Urinary bladder (tissue), 4 donors: ENCODE results near the gene ELF2. TPM values are rescaled to one million over a fixed set of nuclear protein-coding genes. Genes with fewer than 3 reads are reported as not detected.
A peak's percentile ranks its signal among the peaks of the same experiment; 100 is the strongest.
"Not testable (repeated sequence)": the region's sequence is repeated elsewhere in the genome, so short reads cannot be mapped to it uniquely, and the experiment has no call there.

Experiments
- DNase-seq: peaks from one replicate; pipeline ENCODE4 v3.0.0-alpha.2; 2015; ENCODE audit errors: extremely low spot score
- H3K27ac ChIP-seq: one replicate; pipeline ENCODE4 v1.5.1; 2013; ENCODE audit warnings: low read depth, mild to moderate bottlenecking, moderate library complexity
- H3K36me3 ChIP-seq: one replicate; pipeline ENCODE4 v1.6.1; 2013; ENCODE audit warnings: mild to moderate bottlenecking, moderate library complexity; ENCODE audit not compliant: insufficient read depth
- H3K4me1 ChIP-seq: one replicate; pipeline ENCODE4 v1.6.1; 2013; ENCODE audit warnings: mild to moderate bottlenecking, moderate library complexity; ENCODE audit not compliant: insufficient read depth
- H3K4me3 ChIP-seq: one replicate; pipeline ENCODE4 v1.5.1; 2013; ENCODE audit warnings: low read depth, low read length
- WGBS: extraction: QIAGEN DNeasy Blood & Tissue Kit; methylation state at CpG from one replicate; pipeline ENCODE4 v1.1.7; 2013; 5-methylcytosine and 5-hydroxymethylcytosine counted together
- polyA plus RNA-seq: library from polyadenylated mRNA; stranded (reverse); fragments of 200-250 nt; gene quantifications from one replicate; pipeline ENCODE4 v1.2.3, GENCODE V29; 2013
- total RNA-seq: library from RNA; depleted of rRNA; stranded (reverse); fragments of >200 nt; gene quantifications from one replicate; pipeline ENCODE4 v1.2.3, GENCODE V29; 2014
- donor health status: healthy with polysubstance abuse.
- donor health status: healthy.

The ELF2 gene
- total and polyA plus RNA-seq, 2 donors, result 29.6 to 136 TPM

- no peaks in the 10 kb centered on the region for H3K4me1 ChIP-seq
- WGBS, result 96% methylated on average over 1 of the region's 1 CpG
- H3K36me3 ChIP-seq, result no peaks in the 10 kb centered on the region
- H3K4me3 ChIP-seq, result no peak overlapping the region
- DNase-seq, result no peak
- H3K27ac ChIP-seq, result no peak overlapping the region
These were observed 151.2 kb downstream of the ELF2 start for GRCh38 chr4:139025841-139026240.

DNA sequence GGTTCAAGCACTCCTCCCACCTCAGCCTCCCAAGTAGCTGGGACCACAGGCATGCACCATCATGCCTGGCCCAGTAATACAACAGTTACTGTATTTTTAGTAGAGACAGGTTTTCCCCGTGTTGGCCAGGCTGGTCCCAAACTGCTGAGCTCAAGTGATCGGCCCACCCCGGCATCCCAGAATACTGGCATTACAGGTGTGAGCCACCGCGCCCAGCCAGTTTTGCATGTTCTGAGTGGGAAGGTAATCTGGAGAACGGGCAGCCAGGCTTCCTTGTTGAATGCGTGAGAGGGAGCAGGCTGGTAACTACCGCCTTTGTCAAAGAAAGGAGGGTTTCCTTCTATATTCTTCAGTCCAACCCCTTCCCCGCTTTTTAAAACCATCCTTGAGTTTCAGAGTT is 152.3 kb downstream of the ELF2 start:
- DNase-seq, result no peak
- Histone ChIP-seq H3K27ac (no peak overlapping the region), H3K4me3 (no peak overlapping the region), H3K36me3 (no peaks in the 10 kb centered on the region), H3K4me1 (no peaks in the 10 kb centered on the region)
- WGBS, result 96% methylated on average over 9 of the region's 9 CpGs

GRCh38 chr4:139022835-139023234 is 154.2 kb downstream of the ELF2 start:
- 98% methylated on average over 5 of the region's 5 CpGs for WGBS
- Histone ChIP-seq H3K4me3 (no peak overlapping the region), H3K36me3 (no peaks in the 10 kb centered on the region), H3K4me1 (no peaks in the 10 kb centered on the region), H3K27ac (no peak overlapping the region)
- DNase-seq, result no peak

DNA sequence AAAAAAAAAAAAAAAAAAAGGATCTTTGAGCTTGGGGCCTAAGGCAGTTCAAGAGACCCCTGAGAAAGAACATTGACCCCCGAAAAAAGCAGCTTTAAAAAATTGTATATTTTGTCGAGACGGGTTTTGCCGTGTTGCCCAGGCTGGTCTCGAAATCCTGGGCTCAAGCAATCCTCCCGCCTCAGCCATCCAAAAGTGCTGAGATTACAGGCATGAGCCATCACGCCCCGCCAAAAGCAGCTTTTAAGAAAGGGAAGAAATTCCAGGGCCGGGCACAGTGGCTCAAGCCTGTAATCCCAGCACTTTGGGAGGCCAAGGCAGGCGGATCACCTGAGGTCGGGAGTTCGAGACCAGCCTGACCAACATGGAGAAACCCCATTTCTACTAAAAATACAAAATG is 155.9 kb downstream of the ELF2 start:
- H3K36me3 ChIP-seq, H3K4me1 ChIP-seq, H3K4me3 ChIP-seq, DNase-seq, H3K27ac ChIP-seq: not testable (repeated sequence)
- WGBS, result 95% methylated on average over 12 of the region's 12 CpGs

DNA sequence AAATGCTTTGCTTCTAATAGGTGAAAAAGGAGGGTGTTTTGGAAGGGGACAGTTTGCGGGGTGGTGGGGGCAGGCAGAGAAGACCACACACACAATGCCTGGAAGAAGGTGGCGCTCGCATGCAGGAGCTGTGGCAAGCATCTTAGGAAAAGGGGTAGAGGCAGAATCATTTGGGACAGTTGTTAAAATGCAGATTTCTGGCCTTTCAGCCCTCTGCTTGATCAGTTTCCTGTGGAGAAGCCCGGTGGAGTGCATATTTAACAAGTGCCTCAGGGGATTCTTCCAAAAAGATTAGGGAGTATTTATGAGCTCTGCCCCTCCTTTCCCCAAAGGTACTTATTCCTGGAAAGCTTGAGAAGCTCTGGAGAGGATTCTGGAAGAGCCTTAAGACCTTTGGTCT is 156.6 kb downstream of the ELF2 start:
- WGBS, result 85% methylated on average over 4 of the region's 4 CpGs
- Histone ChIP-seq H3K36me3 (no peaks in the 10 kb centered on the region), H3K4me1 (no peaks in the 10 kb centered on the region), H3K27ac (no peak overlapping the region), H3K4me3 (no peak overlapping the region)
- no peak for DNase-seq

DNA sequence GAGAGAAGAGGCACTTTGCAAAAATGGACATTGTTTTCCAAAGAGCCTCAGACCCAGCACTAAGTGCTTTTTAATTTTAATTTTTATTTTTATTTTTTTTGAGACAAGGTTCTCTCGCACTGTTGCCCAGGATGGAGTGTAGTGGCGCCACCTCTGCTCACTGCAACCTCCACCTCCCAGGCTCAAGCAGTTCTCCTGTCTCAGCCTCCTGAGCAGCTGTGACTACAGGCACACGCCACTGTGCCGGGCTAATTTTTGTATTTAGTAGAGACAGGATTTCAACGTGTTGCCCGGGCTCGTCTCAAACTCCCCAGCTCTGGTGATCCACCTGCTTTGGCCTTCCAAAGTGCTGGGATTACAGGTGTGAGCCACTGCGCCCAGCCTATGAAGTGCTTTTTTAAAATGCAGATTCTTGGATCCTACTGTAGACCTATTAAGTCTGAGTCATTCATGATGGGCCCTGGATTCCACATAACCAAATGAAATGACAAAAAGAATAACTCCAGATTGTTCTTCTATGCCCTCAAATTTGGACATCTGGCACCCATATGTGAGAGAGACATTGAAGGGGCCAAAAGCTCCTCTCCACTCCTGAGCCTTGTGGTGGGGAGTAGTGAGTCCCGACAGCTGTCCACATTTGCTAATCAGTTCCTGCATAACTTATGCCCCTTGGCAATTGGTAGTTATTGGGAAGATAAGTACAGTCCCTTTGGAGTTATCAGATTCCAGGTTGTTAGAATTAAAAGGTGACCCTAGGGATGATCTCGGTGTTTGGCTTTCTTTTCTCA is 157.9 kb downstream of the ELF2 start:
- DNase-seq, result no peak
- 86% methylated on average over 10 of the region's 10 CpGs for WGBS

DNA sequence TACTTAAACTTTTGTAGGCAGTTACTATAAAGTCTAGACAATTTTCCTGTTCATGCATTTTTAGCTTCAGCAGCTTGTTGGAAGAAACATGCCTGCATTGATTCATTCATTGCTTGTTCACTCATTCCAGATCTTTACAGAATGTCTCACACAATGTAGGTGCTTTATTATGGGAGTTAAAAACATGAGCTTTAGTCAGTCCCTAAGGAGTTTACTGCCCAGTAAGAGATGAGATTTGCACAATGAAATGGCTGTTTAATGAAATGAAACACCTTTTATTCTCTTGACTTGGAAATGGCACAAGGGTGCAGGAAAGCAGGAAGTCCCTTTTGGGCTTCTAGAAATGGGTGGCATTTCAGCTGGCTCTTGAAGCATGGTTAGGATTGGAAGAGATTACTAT is 158.5 kb downstream of the ELF2 start:
- no peak overlapping the region for H3K4me3 ChIP-seq
- H3K27ac ChIP-seq, result no peak overlapping the region
- H3K4me1 ChIP-seq, result no peaks in the 10 kb centered on the region
- no peak for DNase-seq
- no peaks in the 10 kb centered on the region for H3K36me3 ChIP-seq

More for the DNA sequence above, 157.9 kb downstream of the ELF2 start:
- Histone ChIP-seq H3K27ac (no peak overlapping the region), H3K4me3 (no peak overlapping the region), H3K4me1 (no peaks in the 10 kb centered on the region), H3K36me3 (no peaks in the 10 kb centered on the region)

- Histone ChIP-seq H3K36me3 (no peaks in the 10 kb centered on the region), H3K4me1 (no peaks in the 10 kb centered on the region), H3K4me3 (no peak overlapping the region), H3K27ac (no peak overlapping the region)
- 78% methylated on average over 3 of the region's 3 CpGs for WGBS
- DNase-seq, result no peak
These were observed 159.2 kb downstream of the ELF2 start for GRCh38 chr4:139017861-139018260.

GRCh38 chr4:139015948-139016471 is 161.0 kb downstream of the ELF2 start:
- peak overlapping the region; percentile 82 for H3K4me3 ChIP-seq
- no peaks in the 10 kb centered on the region for H3K4me1 ChIP-seq
- under 1% methylated on average over 55 of the region's 55 CpGs for WGBS
- DNase-seq, result no peak
- H3K27ac ChIP-seq, result peak overlapping the region; percentile 54
- no peaks in the 10 kb centered on the region for H3K36me3 ChIP-seq

DNA sequence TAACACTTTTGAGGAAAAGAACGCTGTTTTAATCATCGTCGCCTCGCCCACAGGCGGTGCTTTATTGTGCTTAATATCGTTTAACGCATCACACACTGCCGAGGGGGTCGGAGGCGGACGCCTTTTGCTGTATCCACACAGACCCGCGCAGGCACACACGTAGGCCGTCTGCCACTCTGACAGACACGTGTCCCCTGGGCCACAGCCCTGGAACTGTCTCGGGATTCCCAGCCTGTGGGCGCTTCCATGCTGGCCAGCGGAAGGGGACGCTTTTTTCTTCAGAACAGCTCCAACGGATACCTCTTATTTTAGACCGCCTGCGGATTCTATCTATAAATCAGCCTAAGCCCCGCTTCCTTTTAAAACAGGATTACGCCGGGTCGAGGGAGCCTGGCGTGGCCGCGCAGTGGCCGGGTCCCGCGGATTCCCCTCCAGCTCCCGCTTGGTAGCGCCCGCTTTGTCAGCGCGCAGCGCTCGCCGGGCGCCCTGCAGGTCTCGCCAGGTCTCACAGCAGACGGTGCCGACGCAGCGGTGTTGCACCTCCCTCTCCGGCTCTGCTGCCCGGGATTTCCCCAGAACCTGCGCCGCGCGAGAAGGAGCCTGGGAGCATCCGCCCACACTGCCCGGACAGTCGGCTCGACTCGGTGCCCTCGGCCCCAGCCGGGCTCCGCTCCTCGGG is 161.6 kb downstream of the ELF2 start, which contains the start of gene NOCT:
TSS of gene NOCT (plus strand) at position 513 of the 679 bp plus-strand sequence. CDS start 201 bp downstream, outside the sequence.
- WGBS, result under 1% methylated on average over 62 of the region's 62 CpGs
- Histone ChIP-seq H3K36me3 (no peaks in the 10 kb centered on the region), H3K4me3 (peak within 1 kb of the TSS; percentile 82), H3K4me1 (no peaks in the 10 kb centered on the region), H3K27ac (peak within 1 kb of the TSS; percentile 89)
- peak; percentile 71 for DNase-seq

GRCh38 chr4:139014371-139015268 is 162.4 kb downstream of the ELF2 start:
- Histone ChIP-seq H3K4me1 (no peaks in the 10 kb centered on the region), H3K27ac (peak overlapping the region; percentile 61), H3K36me3 (no peaks in the 10 kb centered on the region), H3K4me3 (peak overlapping the region; percentile 82)
- DNase-seq, result peak; percentile 25
- 12% methylated on average over 9 of the region's 9 CpGs for WGBS

DNA sequence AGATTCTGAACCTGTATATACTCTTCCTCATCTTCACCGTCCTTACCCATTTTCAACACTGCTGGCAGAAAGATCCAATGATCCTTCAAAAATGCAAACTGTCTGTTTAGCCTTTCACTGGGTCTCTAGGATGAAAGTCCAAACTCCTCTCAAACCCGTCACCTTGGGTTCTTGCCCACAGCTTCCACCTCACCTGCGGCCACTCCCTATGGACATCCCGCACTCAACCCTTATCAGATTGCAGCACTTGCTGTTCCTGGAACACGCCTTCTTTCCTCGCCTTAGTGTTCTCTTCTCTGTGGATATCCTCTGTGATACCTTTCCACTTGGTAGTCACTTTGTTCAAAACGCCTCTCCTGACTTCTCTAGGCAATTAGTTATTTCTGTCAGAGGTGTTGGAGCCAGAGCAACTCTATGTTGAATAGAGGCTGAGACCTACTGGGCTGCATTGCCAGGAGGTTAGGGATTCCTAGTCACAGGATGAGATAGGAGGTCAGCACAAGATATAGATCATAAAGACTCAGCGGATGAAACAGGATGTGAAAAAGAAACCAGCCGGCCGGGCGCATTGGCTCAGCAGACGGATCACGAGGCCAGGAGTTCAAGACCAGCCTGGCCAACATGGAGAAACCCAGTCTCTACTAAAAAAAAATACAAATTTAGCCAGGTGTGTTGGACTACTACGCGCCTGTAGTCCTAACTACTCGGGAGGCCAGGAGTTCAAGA is 165.6 kb downstream of the ELF2 start:
- H3K4me1 ChIP-seq, result no peaks in the 10 kb centered on the region
- H3K27ac ChIP-seq, result no peak overlapping the region
- WGBS, result 88% methylated on average over 16 of the region's 16 CpGs
- DNase-seq, result no peak
- H3K4me3 ChIP-seq, result no peak overlapping the region
- H3K36me3 ChIP-seq, result no peaks in the 10 kb centered on the region

- Histone ChIP-seq H3K27ac (no peak overlapping the region), H3K4me1 (no peaks in the 10 kb centered on the region), H3K36me3 (no peaks in the 10 kb centered on the region), H3K4me3 (no peak overlapping the region)
- 55% methylated on average over 1 of the region's 1 CpG for WGBS
- DNase-seq, result no peak
These were observed 167.3 kb downstream of the ELF2 start for GRCh38 chr4:139009702-139010101.
